ENCODE results near the gene CMSS1.
"Not testable (repeated sequence)": the region's sequence is repeated elsewhere in the genome, so short reads cannot be mapped to it uniquely, and the experiment has no call there.

Gene CMSS1

DNA sequence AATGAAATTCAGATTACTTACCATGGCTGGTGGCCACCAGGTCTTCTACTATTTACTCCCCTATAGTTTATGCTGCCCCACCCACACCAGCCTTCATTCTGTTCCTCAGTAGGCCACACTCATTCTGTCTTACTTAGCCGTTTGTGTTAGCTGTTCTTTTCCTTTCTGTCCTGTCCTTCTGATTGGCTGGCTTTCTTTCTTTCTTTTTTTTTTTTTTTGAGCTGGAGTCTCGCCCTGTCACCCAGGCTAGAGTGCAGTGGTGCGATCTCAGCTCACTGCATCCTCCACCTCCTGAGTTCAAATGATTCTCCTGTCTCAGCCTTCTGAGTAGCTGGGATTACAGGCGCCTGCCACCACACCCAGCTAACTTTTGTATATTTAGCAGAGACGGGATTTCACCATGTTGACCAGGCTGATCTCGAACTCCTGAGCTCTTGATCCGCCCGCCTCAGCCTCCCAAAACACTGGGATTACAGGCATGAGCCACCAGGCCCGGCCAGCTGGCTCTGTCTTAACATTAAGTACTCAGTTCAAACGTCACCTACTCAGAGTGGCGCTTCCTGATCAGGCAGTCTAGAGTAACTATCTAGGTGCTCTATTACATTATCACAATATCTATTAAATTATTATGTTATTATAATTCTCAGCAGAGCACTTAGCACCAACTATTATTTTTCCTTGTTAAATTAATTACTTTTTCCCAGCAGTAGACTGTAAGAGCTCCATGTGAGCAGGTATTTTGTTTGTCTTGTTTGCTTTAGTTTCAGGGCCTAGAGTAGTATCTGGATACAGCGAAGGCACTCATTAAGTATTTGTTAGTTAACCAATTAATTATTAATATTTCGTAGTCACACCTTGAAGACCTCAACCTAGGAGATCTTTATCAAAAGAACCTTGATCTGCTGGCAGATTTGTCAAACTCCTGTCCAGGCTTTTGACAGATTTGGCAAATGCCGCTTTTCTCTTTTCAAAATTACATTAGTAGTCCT lies 6.4 kb downstream of the CMSS1 start:
- no peak for DNase-seq

DNA sequence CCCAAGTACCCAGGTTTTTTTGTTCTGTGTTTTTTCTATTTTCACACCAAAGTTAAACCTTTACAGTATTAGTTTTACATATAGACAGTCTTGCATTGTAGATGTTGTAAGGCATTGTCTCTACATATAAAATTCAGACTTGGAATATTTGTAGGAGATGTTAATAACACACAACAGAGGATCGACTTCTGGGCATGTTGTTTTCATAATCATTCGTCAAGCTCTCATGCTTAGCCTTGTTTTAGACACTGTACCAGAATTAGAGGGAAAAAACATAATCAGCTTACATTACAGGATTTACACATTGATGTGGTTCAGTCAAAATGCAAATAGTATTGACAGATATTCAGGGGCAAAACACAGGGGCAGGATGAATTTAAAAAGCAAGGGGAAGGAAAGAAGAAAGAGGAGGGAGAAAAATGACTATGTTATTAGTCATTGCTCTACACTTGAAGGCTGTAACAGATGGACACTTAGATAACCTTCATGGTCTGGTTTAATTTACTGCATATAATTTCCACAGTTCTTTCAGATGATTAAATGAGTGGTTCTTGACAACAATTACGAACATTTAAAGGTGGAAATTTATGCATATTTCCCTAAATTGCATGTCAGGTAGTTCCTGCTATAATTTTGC lies 7.5 kb downstream of the CMSS1 start:
- no peak for DNase-seq

DNA sequence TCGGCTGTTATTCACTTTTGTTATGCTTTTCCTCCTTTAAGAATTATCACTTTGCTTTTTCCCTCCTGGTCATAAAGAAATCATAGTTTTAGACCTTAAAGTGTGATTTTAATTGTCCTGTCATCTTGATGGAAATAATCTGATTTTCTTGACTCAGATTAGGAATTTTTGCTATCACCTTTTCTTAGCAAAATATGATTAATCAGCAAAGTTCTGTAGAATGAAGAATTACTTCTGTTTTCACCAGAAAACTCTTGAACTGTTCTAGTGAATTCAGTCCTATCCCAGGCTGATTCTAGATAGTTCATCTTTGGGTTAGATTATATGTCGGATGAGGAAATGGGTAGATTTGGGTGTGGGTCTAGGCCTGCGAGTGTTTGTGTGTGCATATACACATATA lies 12.2 kb downstream of the CMSS1 start:
- DNase-seq, result no peak

DNA sequence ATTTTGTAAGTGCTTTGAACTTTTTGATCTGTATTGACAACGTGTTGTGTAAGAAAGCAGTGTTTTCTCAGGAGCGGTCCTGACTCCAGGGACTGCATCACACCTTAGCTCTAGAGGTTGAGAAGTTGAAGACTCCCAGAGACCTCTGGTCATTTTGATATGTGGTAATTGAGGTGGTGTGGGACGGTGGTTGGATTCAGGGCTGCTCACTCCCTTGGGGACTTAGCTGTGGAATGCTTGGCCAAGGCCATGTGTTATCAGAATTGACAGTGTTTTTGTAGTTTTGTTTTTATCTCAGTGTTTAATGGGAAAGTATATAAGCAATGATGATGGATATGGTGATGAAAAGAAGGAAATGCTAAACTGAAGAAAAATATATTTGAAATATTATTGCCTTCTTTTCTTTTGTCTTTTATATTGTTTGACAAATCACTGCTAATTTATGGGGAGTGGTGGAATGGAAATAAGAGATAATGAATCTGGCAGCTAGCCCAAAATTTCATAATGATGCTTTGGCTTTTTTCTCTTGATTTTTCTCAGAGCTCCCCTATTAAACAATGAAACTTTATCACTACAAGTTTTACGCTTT lies 16.0 kb downstream of the CMSS1 start:
- DNase-seq, result no peak

DNA sequence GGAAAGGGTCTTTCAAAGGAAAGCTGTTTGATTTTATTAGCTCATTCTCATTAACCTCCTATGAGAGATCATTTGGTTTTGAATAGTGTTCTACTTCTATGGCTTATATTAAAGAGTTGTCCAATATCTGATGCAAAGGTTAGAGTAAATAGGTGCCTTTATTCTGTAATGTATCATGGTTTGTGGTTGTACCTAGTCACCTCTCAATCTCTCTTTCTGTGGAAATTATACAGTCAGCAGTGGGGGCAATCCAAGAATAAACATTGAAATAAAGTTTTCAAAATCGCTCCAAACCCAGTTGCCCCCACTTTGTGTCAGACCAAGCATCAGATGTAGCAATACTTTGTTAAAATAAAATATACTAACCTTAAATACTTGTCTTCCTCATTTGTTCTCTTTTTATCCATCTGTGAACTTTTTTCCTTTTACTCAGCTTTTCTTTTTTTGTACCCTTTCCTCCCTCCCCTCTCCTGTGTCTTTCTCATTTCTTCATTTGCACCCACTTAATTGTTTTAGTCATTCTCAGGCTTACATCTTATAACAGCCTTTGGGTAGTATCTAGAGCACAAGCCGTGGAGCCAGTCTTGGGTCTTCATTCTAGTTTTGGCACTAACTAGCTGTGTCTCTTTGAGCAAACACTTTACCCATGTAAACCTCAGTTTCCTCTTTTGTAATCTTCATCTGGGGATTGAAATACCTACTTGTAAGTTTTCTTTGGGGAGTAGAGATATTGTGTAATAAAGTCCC lies 16.7 kb downstream of the CMSS1 start:
- no peak for DNase-seq

DNA sequence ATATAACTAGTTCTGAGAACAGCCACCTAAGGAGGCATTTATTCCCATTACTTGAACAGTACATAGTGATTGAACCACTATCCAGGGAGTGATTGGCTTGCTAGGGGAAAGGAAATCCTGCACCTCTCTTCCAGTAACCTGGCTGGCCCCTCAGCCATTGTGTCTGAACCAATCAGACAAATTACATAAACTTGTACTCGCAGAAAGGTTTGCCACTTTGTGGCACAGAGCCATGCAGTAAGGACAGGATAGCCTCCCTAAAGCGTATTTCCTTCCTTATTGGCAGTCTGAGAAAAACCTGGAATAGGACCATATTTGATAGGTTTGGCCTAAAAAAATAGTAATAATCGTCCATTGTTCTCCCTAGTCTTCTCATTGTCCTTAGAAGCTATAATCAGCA lies 19.0 kb downstream of the CMSS1 start:
- DNase-seq, result no peak

DNA sequence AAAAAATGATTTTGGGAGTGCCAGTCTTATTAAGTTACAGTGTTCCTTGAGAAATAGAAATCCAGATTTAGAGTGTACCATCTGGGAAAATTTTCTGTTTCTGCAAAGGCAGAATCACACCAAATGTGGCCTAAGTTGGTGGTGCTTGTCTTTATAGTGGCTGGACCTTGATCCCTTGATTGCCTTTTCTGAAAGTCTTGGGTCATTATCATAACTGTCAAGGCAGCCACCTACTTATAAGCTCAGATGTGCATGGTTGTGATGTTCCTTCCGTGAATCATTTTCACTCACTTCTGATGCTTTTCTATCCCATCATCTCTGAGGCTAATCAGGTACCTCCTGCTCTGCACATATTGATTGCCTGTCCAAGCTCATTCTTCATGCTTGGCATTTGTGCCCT lies 20.1 kb downstream of the CMSS1 start:
- no peak for DNase-seq

DNA sequence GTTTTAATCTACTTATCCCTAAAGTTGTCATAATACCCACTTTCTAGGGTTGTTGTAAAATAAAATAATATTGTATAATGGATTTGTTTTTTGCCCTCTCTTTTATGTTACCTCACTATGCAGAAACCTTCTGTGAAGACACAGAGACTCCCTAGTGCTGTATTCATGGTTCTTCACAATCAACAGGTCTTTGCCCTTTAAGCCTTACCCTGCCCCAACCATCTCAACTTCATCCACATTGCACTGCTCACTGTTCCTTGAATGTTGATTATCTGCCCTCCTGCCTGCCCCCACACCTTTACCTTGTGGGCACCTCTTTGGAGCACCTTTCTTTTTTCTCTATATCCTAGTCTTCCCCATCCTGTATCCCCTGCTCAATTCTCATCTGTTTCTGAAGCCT lies 21.1 kb downstream of the CMSS1 start:
- no peak for DNase-seq

DNA sequence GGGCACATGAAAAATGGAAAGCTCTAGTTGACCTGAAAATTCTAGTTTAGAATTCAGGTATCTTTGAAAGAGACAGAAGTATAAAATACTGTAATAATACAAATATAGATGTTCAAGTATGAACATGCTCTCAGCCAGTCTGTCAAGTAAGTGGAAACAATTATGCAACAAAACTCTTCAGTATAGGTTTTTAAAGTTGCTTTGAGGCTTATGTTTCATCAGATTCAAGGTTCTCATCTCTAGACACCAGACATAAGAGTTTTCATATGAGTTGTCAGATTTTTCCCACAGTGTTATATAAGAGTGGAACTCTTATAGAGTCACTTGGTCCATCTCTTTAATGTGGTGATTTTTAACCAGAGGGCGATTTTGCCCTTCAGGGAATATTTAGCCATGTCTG lies 22.0 kb downstream of the CMSS1 start:
- DNase-seq, result no peak

DNA sequence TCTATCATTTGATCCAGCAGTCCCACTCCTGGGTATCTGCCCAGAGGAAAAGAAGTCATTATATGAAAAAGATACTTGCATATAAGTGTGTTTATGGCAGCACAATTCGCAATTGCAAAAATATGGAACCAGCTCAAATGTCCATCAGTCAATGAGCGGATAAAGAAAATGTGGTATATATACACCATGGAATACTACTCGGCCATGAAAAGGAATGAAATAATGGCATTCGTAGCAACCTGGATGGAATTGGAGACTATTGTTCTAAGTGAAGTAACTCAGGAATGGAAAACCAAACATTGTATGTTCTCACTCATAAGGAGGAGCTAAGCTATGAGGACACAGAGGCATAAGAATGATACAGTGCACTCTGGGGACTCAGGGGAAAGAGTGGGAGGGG lies 24.3 kb downstream of the CMSS1 start:
- DNase-seq, result not testable (repeated sequence)

DNA sequence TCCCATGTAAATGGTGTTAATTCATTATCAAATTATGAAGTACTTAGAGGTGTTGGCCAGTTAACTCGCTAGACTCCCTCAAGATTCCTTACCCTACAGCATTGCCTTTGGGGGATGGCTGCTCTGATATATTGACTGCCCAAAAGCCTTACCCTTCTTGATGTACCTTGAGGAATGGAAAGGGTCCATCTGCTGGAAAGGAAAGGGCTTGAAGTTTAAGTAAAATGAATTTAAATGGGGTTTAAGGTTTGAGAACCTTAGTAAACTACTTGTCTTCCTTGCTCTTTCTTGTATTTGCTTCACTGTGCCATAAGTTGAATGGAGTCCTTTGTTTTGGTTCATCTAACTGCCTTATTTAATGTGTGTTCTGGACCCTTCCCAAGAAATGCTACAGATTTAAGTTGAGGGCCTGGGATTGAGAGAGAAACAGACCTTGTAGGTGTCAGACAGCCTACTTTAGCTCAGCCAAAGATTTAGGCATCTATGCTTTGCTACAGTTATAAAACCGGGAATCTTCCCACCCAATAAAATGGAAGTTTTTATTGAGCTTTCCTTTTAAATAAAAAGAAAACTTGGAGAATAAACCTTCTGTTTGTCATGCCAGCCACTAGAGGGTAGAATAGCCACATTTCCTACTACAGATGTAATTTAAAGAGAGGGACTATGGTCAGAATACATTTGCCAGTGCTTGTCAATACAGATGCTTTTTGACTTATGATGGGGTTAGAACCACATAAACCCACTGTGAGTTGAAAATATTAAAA lies 25.3 kb downstream of the CMSS1 start:
- DNase-seq, result no peak

DNA sequence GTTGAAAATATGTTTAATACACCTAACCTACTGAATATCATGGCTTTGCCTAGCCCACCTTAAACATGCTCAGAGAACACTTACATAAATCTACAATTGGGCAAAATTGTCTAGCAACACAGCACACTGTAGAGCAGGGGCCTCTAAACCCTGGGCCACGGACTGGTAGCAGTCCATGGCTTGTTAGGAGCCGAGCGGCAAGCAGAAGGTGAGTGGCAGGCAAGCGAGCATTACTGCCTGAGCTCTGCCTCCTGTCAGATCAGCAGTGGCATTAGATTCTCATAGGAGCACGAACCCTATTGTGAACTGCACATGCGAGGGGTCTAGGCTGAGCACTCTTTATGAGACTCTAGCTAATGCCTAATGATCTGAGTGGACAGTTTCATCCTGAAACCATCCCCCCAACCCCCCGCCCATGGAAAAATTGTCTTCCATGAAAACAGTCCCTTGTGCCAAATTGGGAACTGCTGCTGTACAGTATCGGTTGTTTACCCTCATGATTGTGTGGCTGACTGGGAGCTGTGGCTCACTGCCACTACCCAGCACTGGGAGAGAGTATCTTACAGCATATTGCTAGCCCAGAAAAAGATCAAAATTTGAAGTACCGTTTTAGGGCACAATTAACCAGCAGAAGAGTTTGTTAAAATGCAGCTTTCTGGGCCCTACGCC lies 26.1 kb downstream of the CMSS1 start:
- no peak for DNase-seq

DNA sequence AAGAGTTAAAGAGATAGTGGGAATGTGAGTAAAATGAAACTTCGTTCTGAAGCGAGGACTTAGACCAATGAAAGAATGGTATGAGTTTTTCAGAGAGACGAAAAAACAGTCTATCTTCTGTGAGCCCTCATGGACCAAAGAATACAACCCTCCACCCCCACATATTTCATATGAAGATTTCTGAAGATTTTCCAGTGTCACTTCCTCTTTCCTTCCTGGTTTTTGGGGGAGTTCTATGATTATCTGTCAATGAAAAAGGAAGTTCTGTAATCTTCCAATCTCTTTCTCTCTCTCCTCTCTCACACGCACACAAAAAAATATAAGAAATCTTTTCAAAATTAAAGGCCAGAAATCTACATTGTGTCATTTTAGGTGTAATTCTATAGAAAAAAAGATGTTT lies 27.7 kb downstream of the CMSS1 start:
- DNase-seq, result no peak

DNA sequence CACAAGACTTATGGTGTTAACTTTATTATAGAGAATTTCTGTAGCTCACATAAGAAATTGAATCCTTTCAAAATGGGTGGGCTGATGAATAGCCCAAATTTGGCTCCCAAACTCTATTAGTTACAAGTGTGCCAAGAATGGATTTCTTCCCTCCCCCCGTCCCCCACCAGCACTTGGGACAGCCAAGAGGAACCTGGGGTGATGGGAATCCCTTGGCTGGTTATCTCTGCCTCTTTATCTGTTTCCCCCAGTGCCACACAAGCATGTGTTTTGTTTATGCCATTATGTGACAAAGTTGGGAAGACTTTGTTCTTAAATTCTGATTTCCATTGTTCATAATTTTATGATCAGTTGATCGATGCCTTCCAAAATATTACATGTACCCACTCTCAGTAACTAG lies 28.3 kb downstream of the CMSS1 start:
- no peak for DNase-seq

DNA sequence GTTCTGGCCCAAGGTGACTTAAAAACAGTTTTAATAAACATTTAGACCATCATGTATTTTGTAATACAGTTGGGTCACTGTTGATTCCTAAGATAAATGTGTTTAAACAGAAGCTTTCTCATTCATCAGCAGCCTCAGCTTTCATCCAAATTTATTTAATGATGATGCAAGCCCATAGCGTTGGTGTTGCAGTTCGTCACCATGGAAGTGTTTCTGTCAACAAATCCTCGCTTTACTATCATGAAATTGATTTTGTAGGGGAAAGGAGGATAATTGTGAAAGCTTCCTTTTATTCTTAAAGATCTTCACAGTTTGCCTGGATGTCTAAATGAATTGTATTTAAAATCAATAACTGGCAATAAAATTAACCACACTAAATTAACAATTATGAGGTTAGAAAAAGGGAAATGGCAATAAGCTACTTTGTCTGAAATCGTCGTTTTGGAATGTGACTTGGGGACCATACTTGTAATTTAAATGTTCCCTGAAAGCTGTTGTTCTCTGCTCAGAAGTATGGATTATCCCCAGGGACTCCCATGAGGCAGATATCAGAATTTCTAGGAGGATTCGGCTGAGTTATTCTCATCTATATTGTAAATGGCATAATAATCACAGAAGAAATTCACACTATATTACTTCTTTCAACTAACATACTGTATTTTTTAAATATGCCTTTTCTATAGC lies 29.0 kb downstream of the CMSS1 start:
- no peak for DNase-seq

DNA sequence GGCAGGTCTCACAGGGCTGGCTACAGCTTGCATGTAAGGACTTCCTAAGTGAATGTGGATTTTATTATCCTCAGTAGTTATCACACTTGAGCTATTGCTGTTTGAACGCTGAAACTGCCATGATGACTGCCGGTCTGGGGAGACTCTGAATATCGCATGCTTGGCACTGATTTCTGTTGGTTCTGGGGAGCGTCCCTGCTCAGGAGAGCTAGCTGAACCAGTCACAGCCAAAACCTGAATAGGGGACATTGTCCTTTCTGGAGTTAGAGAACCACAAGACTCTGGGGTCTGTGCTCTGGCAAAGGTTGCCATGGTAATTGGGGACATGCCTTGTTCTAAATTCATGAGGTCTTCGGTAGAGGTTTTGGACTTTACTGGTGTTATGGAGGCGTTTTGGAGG lies 30.8 kb downstream of the CMSS1 start:
- no peak for DNase-seq

DNA sequence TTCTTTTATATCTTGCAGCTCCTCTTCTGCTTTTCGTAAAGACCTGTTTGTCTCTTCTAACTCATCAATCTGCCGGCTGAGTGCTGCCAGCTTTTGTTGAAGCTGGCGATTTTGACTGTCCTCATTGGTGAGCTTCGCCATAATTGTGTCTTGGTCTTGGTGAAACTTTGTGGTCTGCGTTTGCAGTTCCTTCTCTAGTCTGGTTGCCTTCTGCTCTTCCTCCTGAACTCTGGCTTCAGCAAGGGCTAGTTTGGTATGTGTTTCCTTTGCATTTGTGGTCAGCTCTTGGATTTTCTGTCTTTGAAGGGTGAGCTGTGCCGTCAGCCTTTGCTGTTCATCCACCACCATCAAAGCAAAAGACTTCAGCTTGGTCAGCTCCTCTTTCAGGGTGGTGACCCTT lies 32.9 kb downstream of the CMSS1 start:
- no peak for DNase-seq

DNA sequence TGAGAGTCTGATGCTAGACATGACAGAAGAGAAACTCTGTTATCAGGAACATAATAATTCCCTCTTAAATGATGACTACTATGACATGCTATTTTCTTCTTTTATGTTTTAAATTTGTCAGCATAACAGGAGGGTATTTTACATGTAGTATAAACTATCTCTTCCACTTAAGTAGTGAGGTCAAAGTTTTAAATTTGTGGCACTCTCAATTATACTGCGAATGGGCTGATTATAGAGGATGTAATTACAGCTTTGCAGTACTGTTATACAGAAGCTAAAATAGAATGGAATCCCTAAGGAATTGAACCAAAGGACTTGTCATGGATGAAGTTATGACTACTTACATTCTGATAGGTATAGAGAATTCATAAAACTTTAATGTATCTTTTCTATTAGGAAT lies 34.3 kb downstream of the CMSS1 start:
- no peak for DNase-seq

DNA sequence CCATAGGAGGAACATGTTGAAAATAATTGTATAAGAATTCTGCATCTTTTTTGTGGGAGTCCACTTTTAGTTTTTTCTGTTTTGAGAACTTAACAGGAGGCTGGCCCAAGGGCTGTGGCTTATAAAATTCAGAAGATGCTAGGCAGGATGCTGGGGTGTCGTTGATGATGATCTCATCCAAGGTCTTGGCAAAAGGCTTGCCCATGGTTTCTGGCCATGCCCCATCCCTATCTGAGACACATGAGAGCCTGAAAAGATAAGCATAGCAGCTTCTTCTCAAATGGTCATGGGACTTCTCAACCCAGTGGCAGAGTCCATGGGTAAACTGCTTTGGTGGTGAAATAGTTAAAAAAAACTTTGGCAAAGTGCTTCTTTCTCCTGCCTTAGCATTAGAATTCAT lies 35.2 kb downstream of the CMSS1 start:
- no peak for DNase-seq

DNA sequence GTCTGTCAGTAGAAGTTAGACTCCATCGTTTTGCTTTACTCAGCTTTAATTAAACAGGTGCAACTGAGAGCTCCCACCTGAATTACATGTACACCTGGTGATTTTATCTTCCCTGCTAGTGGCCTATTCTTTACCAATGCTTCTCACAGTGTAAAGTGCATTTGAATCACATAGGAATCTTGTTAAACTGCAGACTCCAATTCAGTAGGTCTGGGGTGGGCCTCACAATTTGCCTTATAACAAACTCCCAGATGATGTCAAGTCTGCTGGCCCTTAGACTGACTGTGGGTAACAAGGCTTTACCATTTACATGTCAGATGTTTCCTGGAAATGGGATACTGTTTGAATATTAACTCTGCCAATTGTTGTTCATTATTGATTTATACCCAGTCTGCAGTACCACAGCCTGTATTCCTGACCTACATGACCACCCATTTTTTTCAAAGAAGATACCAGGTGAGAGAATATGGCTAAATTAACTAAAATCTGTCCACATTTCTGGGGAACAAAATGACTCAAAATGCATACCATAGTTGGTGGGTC lies 37.2 kb downstream of the CMSS1 start:
- DNase-seq, result no peak

DNA sequence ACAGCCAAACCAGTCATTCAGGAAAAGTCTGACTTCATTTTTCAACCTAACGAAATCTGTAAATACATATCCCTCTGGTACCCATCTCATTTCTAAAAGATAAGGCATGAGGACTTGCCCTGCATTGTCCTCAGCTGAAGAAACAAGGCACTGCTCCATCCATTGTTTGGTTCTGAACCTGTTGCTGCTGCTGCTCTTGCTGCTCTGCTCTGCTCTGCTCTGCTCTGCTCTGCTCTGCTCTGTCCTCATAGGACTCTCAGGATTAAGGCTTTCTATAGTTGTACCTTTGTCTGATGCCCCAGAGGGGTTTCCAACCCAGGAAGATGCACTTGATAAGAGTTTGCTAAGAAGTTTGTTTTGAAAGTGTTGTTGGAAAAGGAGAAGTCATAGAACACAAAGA lies 38.2 kb downstream of the CMSS1 start:
- no peak for DNase-seq
